Stimulated activated CD8-positive, alpha-beta memory T cell treated with anti-CD3 and anti-CD28 coated beads, Interleukin-15, amount 100 ng/mL, for 1 hour (primary cell): ENCODE data around the gene GATAD2A.

Experiments used
- DNase-seq: peaks from one replicate; pipeline ENCODE4 v3.0.0-alpha.2; 2020; ENCODE audit warnings: low read depth

Gene GATAD2A

GRCh38 chr19:19490214-19490968 lies 84.9 kb downstream of the GATAD2A start:
- DNase-seq = peak; percentile 72

GRCh38 chr19:19491321-19492025 lies 86.0 kb downstream of the GATAD2A start:
- DNase-seq = no peak

- DNase-seq = no peak
Observed at GRCh38 chr19:19492026-19492610, 86.6 kb downstream of the GATAD2A start.

GRCh38 chr19:19493841-19494546 lies 88.5 kb downstream of the GATAD2A start:
- no peak for DNase-seq

GRCh38 chr19:19495614-19496603 lies 90.4 kb downstream of the GATAD2A start:
- no peak for DNase-seq

GRCh38 chr19:19498255-19498991 lies 92.9 kb downstream of the GATAD2A start:
- no peak for DNase-seq

- no peak for DNase-seq
Observed at GRCh38 chr19:19499272-19499995, 94.0 kb downstream of the GATAD2A start.

- DNase-seq = no peak
Observed at GRCh38 chr19:19500975-19501644, 95.6 kb downstream of the GATAD2A start.

- DNase-seq = no peak
Observed at GRCh38 chr19:19501798-19502197, 96.3 kb downstream of the GATAD2A start.

GRCh38 chr19:19502281-19502680 lies 96.8 kb downstream of the GATAD2A start:
- no peak for DNase-seq

GRCh38 chr19:19502808-19503602 lies 97.5 kb downstream of the GATAD2A start:
- no peak for DNase-seq

- no peak for DNase-seq
Observed at GRCh38 chr19:19504754-19505668, 99.5 kb downstream of the GATAD2A start.

GRCh38 chr19:19505669-19506326 lies 100.3 kb downstream of the GATAD2A start:
- DNase-seq = no peak

GRCh38 chr19:19506592-19506991 lies 101.1 kb downstream of the GATAD2A start:
- no peak for DNase-seq

GRCh38 chr19:19507354-19507753 lies 101.9 kb downstream of the GATAD2A start:
- DNase-seq = no peak

- DNase-seq = no peak
Observed at GRCh38 chr19:19508217-19508616, 102.7 kb downstream of the GATAD2A start.

- no peak for DNase-seq
Observed at GRCh38 chr19:19510432-19510831, 105.0 kb downstream of the GATAD2A start.
